NCI-H1105 (cell line): Measurements from ENCODE around the gene ATG9B.
A peak's percentile ranks its signal among the peaks of the same experiment; 100 is the strongest.

ENCODE experiments used
- DNase-seq: peaks from one replicate; lab custom pipeline; 2025; lab: John Stamatoyannopoulos, UW

ATG9B gene

DNA sequence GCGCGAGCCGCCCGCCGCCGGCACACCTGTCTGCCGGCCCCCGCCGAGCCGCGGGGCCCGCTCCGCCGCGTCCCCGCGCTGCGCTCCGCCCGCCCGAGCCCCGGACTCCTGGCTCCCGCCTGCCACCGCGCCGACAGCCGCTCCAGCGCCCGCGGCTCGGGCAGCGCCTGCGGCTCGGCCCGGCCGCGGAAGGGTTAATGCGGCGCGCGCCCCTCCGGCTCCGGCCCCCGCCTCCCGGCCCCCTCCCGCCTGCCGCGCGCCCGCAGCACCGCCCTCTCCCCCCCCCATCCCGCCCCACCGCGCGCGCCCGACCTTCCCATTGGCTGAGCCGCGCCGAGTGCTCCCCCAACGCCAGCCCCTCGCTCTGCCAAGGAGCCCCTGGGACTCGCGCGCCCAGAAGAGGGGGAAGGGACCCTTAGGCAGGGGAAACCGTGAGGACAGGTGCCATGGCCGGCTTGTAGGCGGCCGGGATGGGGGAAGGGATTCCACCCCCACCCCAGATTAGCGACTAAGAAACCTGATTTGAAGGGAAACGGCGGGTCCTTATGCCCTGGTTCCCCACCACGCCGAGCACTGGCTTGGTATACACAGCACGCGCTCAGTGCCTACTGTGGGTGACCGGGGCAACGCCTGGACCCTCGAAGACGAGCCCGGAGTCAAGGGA lies 46.0 kb downstream of the ATG9B start, which contains the start of gene KCNH2:
Gene KCNH2 (minus strand): TSS at position 196 of the 664 bp plus-strand sequence. CDS start 408 bp downstream, outside the sequence.
- DNase-seq, result peak; percentile 91

DNA sequence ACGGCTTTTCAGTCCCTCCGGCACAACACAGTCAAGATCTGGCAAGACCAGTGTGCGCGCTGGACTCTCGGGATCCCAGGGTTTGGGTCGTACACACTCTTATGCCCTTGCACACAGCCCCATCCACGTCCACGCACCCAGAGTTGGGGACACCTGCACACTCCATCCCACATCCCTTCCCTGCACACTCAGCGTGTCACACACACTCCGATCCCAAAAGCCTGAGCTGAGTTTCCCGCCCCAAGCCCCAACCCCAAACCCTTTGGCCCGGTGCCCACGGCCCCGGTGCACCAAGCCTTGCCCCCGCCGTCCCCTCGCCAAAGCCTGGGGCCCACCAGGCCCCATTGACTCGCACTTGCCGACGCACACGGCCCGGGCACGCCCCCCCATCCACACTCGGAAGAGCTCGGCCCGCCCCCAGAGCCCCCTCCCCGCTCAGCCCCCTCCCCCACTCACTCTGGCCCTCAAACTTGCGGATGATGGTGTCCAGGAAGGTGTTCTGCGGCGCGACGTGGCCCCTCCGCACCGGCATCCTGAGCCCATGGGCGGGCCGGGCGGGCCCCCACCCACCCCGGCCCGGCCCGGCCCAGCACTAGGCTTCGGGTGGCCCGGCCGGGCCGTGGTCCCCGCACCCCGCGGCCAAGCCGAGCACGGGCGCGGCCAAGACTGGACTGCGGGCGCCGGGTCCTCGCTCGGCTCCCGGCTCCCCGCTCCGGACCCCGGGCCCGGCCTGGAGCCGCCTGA lies 46.7 kb downstream of the ATG9B start:
- DNase-seq, result no peak

- no peak for DNase-seq
Measured at GRCh38 chr7:150976529-150977381, 47.5 kb downstream of the ATG9B start.

DNA sequence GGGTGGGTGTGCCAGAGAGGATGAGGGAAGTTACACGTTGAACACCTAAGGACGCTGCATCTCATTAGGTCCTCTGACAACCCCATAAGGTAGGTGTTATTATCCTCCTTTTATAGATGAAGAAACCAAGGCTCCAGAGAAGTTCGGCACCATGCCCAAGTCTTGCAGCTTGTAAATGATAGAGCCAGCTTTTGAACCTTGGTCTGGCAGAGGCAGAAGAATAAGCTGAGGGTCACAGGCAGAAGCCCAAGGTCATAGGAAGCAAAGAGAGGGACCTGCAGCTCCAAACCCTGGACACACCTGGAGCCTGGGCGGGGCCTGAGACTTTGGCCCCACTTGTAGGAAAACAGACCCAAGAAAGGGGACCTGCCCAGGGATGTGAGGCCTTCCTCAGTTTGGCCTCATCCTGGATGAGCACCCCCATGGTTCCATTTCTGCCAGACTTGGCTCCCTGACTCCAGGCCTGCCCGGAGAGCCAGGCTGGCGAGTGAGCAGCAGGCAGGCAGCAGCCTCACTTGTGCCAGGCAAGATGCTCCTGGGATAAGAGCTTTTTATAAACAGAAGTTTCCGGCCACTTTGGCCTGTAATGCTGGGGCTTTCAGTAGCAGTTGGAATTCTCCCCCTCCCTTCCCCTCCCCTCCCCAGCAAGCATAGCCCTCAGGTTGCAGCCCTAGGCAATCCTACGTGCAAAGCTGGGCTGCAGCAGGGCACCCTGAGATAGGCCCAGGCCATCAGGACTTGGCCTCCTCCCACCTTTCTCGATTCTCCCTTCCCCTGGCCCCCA lies 48.6 kb downstream of the ATG9B start:
- no peak for DNase-seq

DNA sequence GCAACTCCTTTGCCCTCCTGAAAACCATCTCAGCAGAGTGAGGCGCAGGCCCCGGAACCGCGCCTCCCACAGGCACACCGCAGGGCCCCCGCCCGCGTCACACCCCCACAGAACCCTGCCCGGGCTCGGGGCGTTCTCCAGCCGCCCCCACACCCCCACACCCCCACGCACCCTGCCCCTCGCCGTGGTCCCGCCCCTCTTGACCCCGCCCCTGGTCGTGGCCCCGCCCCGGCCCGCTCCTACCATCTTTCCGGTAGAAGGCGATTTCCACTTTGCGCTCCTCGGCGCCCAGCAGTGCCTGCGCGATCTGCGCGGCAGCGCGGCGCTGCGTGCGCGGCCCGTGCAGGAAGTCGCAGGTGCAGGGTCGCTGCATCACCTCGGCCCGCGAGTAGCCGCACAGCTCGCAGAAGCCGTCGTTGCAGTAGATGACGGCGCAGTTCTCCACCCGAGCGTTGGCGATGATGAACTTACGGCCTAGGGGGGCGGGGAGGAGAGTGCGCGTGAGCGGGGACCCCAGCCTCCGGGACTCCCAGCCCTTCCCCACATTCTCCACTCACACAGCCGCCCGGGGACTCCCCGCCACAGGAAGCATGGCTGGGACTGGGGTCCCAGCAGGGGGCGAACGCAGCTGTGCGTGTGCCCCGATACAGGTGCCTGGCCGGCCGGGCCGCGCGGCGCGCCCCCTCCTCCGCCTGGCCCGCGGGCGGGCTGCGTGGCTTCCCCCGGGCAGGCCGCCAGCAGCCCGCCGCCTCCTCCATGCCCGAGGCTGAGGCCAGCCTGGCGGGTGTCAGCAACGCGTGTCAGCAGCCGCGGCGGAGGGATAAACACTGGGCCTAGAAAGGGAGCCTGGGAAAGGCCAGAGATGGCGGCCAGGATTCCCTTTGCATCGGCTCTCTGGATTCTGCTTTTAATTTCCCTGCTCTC lies 49.6 kb downstream of the ATG9B start:
- peak; percentile 68 for DNase-seq

GRCh38 chr7:150973571-150974451 lies 50.5 kb downstream of the ATG9B start:
- DNase-seq, result peak; percentile 71

DNA sequence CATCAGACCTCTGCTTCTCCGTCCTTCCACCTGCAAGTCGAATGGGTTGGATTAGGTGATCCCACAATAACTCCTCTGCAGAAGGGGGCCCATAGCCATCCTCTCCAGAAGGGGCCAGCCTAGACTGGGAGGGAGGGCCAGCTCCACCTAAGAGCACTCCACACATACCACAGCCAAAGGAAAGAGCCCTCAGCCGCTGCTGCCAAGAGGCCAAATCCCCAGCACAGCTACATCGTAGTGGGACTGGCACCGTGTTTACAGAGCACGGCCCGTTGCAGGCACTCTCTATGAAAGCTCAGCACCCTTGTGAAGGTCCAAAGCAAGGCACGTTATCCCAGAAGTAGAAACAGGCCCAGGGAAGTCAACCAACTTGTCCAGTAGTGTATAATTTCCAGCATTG lies 51.6 kb downstream of the ATG9B start:
- no peak for DNase-seq

DNA sequence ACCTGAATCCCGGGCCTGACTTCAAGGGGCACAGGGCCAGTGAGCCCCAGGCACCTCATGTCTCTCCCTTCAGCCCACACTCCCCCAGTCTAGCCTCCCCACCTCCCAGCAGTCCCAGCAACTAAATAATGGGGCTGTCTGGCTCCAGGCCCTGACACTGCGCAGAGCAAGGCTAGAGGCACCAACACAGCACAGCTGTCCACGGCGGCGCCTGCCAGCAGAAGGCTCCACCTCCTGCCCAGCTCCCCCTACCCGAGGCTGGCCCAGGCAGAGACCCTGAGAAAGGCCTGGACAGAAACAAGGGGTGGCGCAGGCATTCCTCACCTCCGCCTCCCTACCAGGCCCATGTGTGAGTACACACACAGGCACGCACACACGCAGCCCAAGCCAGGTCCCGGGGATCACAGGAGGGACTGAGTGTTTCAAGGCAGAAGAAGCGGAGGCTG lies 52.2 kb downstream of the ATG9B start:
- DNase-seq, result peak; percentile 66

GRCh38 chr7:150971242-150972022 lies 52.9 kb downstream of the ATG9B start:
- peak; percentile 66 for DNase-seq

DNA sequence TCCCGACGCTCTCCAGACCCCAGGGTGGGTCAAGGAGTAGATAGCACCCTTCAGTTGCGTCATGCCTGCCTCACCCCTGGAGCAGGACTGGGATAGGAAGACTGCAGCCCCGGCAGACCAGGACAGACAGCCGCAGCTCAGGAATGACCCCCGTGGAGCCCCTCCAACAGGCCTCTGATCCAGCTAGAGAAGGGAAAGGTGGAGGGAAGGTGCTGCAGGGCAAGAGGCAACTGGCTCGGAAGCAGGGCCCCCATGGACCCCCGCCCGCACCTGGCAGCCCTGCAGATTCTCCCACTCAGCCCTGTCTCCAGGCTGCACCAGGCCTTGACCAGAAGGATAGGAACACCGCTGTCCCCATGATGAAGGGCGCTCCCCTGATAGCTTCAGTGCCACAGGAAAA lies 53.9 kb downstream of the ATG9B start:
- DNase-seq, result no peak

DNA sequence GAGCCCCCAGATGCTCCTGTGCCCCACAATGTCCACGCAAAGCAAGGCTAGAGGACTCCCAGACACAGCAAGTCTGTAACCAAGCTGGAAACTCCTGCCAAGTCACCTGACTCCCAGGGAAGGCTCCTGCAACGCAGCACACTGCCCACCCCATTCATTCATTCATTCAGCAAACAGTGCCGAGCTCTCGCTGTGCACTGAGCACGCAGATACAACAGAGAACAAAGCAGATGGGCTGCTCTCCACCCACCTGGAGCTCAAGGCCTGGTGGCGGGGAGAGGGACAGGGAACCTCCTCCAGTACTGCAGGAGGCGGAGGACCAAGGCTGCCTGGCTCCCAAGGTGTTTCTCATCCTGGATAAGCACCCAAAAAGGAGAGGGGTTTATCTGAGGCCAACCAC lies 54.8 kb downstream of the ATG9B start:
- no peak for DNase-seq

- no peak for DNase-seq
Measured at GRCh38 chr7:150968734-150969372, 55.4 kb downstream of the ATG9B start.

DNA sequence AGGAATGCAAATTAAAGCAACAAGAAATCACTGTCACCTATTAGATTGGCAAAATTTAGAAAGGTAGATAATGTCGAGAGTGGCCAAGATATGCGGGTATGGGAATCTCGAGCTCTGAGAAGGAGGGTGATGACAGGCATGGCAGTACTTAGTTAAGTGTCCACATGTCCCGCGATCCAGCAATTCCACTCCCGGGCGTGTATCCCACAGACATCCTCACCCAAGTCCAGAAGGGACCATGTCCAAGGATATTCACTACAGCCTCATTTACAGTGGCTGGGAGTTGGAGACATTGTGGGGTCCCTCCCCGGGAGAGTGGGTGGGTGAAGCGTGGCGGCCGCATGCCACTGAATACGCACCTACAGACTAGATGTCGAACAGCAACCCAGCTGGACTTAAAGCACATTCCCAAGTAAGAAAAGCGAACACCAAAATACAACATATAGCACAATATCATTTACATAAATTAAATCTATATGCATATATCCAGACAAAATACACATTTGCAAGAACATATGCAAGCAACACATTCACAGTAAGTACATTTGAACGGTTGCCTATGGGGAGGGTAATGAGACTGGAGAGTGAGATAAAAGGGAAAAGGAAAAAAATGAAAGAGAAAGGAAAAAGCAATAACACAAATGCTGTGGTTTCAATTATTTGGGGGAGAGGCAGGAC lies 56.1 kb downstream of the ATG9B start:
- DNase-seq, result no peak

- no peak for DNase-seq
Measured at GRCh38 chr7:150967349-150967748, 56.9 kb downstream of the ATG9B start.

GRCh38 chr7:150966002-150966401 lies 58.3 kb downstream of the ATG9B start:
- DNase-seq, result no peak

GRCh38 chr7:150965273-150965830 lies 58.9 kb downstream of the ATG9B start:
- no peak for DNase-seq
